Ishikawa (cell line): ENCODE data around the gene KLF6.

Experiments
- CEBPB ChIP-seq: IDR thresholded peaks from 2 replicates; pipeline ENCODE4 v1.6.1; 2012
- CREB1 ChIP-seq: IDR thresholded peaks from 2 replicates; pipeline ENCODE4 v1.6.1; 2012; ENCODE audit warnings: low read depth
- EGR1 ChIP-seq: IDR thresholded peaks from 2 replicates; pipeline ENCODE4 v1.6.1; 2012
- EP300 ChIP-seq: IDR thresholded peaks from 2 replicates; pipeline ENCODE4 v1.6.1; 2012; ENCODE audit warnings: borderline replicate concordance
- FOXM1 ChIP-seq: IDR thresholded peaks from 2 replicates; pipeline ENCODE4 v1.6.1; 2012; ENCODE audit warnings: low read depth, borderline replicate concordance
- NFIC ChIP-seq: IDR thresholded peaks from 2 replicates; pipeline ENCODE4 v1.6.1; 2012
- RAD21 ChIP-seq: IDR thresholded peaks from 2 replicates; pipeline ENCODE4 v1.6.1; 2012; ENCODE audit warnings: low read depth
- TAF1 ChIP-seq: IDR thresholded peaks from 2 replicates; pipeline ENCODE4 v1.6.1; 2012; ENCODE audit warnings: low read depth, mild to moderate bottlenecking
- TCF12 ChIP-seq: IDR thresholded peaks from 2 replicates; pipeline ENCODE4 v1.6.1; 2012; ENCODE audit warnings: low read depth
- TEAD4 ChIP-seq: IDR thresholded peaks from 2 replicates; pipeline ENCODE4 v1.6.1; 2012
- YY1 ChIP-seq: IDR thresholded peaks from 2 replicates; pipeline ENCODE4 v1.6.1; 2012; ENCODE audit warnings: low read depth
- ZBTB7A ChIP-seq: IDR thresholded peaks from 2 replicates; pipeline ENCODE4 v1.6.1; 2012; ENCODE audit warnings: low read depth
- TF ChIP-seq, protein P1 (sequence below): IDR thresholded peaks from 2 replicates; pipeline ENCODE4 v1.6.1; 2012
- TF ChIP-seq, protein P2 (sequence below): IDR thresholded peaks from 2 replicates; pipeline ENCODE4 v1.6.1; 2012; ENCODE audit warnings: low read depth, mild to moderate bottlenecking
- TF ChIP-seq, protein P3 (sequence below): IDR thresholded peaks from 2 replicates; pipeline ENCODE4 v1.6.1; 2012

Gene KLF6

DNA sequence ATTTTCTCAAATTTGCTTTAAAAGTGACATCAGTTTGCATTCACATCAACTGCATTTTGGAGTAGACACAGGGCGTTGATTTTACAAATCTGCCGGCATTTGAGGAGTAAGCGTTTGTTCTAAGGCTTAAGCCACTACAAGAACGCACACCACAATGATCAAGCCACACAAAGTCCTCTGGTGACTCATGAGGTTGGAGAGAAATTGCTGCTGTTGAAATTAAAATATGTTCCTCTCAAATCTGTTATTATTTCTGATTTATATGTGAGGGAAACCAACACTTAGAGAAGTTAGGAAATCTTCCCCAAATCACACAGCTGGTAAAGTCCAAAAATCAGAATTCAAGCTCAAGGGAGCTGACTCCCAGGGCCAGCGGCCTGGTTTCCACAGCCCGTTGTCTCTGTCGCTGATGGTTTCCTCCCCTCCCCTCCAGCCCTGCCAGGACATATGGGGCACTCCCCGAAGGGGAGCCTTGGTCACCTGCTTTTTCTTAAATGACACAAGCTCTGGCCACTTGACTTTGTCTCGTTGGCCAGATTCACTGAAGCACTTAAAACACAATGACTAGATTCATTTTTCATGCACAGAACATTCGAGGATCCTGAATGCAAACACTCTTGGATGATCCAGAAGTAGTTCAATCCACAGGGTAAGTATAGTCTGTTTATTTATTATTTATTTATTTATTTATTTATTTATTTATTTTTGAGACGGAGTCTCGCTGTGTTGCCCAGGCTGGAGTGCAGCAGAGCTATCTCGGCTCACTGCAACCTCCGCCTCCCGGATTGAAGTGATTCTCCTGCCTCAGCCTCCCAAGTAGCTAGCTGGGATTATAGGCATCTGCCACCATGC lies 29.2 kb upstream of the KLF6 start:
- TF ChIP-seq RAD21 (no peak), YY1 (no peak), EGR1 (no peak), ZBTB7A (no peak), CEBPB (no peak), TCF12 (no peak), NFIC (no peak), FOXM1 (no peak), TEAD4 (no peak), TAF1 (no peak), CREB1 (no peak)
- TF ChIP-seq, protein P1, sequence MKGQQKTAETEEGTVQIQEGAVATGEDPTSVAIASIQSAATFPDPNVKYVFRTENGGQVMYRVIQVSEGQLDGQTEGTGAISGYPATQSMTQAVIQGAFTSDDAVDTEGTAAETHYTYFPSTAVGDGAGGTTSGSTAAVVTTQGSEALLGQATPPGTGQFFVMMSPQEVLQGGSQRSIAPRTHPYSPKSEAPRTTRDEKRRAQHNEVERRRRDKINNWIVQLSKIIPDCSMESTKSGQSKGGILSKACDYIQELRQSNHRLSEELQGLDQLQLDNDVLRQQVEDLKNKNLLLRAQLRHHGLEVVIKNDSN: no peak
- TF ChIP-seq, protein P2, sequence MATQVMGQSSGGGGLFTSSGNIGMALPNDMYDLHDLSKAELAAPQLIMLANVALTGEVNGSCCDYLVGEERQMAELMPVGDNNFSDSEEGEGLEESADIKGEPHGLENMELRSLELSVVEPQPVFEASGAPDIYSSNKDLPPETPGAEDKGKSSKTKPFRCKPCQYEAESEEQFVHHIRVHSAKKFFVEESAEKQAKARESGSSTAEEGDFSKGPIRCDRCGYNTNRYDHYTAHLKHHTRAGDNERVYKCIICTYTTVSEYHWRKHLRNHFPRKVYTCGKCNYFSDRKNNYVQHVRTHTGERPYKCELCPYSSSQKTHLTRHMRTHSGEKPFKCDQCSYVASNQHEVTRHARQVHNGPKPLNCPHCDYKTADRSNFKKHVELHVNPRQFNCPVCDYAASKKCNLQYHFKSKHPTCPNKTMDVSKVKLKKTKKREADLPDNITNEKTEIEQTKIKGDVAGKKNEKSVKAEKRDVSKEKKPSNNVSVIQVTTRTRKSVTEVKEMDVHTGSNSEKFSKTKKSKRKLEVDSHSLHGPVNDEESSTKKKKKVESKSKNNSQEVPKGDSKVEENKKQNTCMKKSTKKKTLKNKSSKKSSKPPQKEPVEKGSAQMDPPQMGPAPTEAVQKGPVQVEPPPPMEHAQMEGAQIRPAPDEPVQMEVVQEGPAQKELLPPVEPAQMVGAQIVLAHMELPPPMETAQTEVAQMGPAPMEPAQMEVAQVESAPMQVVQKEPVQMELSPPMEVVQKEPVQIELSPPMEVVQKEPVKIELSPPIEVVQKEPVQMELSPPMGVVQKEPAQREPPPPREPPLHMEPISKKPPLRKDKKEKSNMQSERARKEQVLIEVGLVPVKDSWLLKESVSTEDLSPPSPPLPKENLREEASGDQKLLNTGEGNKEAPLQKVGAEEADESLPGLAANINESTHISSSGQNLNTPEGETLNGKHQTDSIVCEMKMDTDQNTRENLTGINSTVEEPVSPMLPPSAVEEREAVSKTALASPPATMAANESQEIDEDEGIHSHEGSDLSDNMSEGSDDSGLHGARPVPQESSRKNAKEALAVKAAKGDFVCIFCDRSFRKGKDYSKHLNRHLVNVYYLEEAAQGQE: no peak
- TF ChIP-seq, protein P3, sequence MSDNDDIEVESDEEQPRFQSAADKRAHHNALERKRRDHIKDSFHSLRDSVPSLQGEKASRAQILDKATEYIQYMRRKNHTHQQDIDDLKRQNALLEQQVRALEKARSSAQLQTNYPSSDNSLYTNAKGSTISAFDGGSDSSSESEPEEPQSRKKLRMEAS: no peak

DNA sequence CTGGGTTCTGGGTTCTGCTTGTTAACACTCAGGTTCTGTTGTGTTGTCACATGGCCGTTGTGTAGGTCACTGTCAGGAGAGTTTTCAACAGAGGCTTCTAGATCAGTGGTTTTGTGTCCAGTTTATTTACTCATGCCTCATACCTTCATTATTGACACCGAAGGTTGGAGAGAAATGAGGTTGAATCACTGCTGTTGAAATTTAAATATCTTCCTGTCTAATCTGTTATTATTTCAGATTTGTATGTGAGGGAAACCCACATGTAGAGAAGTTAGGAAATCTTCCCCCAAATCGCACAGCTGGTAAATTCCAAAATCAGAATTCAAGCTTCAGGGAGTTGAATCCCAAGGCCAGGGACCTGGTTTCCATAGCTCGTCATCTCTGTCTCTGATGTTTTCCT lies 28.3 kb upstream of the KLF6 start:
- no peak for TF ChIP-seq CREB1
- TF ChIP-seq ZBTB7A: no peak
- TF ChIP-seq, protein P2: no peak
- no peak for TF ChIP-seq CEBPB
- TF ChIP-seq RAD21: no peak
- no peak for TF ChIP-seq NFIC
- no peak for TF ChIP-seq YY1

DNA sequence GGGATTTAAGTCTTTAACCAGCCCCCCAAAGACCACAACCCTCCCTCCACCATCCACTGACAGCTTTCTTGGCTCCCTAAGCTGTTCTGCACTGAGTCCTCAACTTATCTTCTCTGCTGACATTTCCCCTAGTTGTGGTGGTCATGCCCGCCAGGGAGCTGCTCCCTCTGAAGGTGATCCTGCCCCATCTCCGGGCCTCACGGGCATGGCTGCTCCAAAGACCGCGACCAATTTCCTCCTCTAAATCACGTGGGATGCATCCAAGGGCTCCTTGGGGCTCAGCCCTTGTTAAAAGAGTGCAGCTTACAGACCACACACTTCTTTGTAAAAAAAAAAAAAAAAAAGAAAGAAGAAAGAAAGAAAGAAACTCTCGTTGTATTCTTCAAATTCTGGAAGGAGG lies 27.1 kb upstream of the KLF6 start:
- TF ChIP-seq EP300 (no peak), CEBPB (no peak), CREB1 (no peak), EGR1 (no peak), RAD21 (no peak), TCF12 (no peak), ZBTB7A (no peak), YY1 (no peak)
- TF ChIP-seq, protein P3: no peak

DNA sequence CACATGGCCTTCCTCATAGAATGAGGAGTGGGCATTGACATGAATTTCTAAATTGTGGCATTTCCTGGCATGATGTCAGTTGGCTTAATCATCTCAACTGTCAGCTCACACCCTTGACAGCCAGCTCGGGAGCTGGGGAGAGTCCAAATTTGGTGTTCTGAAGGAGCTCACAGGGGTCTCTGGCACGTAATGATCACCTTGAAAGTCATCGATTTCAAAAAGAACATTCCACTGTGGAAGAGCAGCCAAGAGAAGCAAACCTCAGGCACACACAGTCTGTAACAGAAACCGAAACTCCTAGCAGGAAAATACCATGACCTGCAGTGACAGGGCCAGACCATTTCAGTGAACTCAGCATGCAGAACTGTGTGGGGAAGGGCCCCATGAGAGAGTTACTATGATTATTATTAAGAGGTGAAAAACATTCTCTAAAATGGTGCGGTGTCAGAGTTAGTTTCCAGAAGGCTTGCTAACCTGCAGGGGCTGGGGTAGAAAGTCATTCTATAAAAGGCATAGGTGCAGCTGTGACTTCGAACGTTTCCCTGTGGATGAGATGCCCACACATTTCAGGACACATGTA lies 26.4 kb upstream of the KLF6 start:
- TF ChIP-seq, protein P3: no peak
- TF ChIP-seq FOXM1: no peak

DNA sequence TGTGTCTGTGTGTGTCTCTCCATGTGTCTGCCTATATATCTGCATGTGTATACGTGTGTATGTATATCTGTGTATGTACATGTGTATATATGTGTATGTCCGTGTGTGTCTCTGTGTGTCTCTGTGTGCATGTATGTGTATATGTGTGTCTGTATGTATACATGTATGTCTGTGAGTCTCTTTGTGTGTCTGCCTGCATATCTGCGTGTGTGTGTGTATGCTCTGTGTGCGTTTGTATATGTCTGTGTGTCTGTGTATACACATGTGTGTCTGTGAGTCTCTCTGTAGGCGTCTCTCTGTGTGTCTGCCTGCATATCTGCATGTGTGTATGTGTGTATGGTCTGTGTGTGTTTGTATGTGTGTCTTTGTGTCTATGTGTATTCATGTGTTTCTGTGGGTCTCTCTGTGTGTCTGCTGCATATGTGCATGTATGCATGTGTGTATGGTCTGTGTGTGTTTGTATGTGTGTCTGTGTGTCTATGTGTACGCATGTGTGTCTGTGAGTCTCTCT lies 23.7 kb upstream of the KLF6 start:
- TF ChIP-seq, protein P3: no peak

DNA sequence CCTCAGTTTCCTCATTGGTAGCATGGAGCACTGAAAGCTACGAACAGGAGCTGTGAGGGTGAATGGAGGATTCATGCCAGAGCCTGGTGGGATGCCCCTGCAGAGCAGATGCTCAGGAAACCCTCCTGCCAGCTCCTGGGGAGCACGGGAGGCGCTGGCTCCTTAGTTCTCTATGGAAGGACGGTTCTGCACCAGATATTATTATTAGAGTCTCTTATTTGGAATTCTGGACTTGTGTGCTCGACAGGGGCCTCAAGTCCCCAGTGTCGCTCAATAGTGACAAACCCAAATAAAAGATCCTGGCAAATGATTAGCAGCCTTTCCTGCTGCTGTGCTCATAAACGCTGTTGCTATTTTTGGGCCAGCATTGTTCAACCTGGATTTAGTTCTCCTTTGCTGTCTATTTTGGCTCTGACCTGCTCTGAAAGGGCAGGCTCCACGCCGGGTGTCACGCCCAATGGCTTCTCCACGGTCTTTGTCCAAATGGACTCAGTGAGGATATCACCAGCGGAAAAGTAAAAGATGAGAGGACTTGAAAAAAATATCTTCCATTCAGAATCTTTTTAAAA lies 23.0 kb upstream of the KLF6 start:
- TF ChIP-seq TAF1 (no peak), RAD21 (no peak), TCF12 (no peak), CEBPB (no peak), TEAD4 (no peak)
- TF ChIP-seq, protein P1: no peak
